ENCODE measurements around the gene TMEM258. TPM values are rescaled to one million over a fixed set of nuclear protein-coding genes. Genes with fewer than 3 reads are reported as not detected.

Gene TMEM258
- total and polyA plus RNA-seq, 8 donors = 129 to 185 (median 161) TPM

DNA sequence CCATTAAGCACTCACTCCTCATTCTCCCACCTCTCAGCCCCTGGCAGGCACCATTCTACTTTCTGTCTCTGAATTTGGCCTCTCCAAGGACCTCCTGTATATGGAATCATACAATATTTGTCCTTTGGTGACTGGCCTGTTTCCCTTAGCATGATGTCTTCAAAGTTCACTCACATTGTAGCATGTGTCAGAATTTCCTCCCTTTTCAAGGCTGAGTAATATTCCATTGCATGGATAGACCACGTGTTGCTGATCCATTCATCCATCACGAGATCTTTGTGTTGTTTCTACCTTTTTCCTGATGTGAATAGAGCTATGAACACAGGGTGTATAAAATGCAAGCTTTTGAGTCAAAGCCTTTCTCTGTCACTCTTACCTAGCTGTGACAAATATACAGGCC is 47.3 kb upstream of the TMEM258 start:
- no peaks in the 10 kb centered on the region for H3K9me3 ChIP-seq
- ATAC-seq = no peak
- H3K4me1 ChIP-seq = peaks cover 0 to 14% of the 10 kb centered on the region in 2 donors
- H3K4me3 ChIP-seq = no peak overlapping the region
- no peak overlapping the region for H3K27ac ChIP-seq
- DNase-seq = no peak
- peaks cover 0 to 63% of the 10 kb centered on the region in 2 donors for H3K36me3 ChIP-seq
- TF ChIP-seq, protein P1, sequence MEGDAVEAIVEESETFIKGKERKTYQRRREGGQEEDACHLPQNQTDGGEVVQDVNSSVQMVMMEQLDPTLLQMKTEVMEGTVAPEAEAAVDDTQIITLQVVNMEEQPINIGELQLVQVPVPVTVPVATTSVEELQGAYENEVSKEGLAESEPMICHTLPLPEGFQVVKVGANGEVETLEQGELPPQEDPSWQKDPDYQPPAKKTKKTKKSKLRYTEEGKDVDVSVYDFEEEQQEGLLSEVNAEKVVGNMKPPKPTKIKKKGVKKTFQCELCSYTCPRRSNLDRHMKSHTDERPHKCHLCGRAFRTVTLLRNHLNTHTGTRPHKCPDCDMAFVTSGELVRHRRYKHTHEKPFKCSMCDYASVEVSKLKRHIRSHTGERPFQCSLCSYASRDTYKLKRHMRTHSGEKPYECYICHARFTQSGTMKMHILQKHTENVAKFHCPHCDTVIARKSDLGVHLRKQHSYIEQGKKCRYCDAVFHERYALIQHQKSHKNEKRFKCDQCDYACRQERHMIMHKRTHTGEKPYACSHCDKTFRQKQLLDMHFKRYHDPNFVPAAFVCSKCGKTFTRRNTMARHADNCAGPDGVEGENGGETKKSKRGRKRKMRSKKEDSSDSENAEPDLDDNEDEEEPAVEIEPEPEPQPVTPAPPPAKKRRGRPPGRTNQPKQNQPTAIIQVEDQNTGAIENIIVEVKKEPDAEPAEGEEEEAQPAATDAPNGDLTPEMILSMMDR (IDR thresholded peaks at IDR 0.05) = no peak
- no peaks in the 10 kb centered on the region for H3K27me3 ChIP-seq
- intact Hi-C loops (cut with DNase I) = no loop called here

DNA sequence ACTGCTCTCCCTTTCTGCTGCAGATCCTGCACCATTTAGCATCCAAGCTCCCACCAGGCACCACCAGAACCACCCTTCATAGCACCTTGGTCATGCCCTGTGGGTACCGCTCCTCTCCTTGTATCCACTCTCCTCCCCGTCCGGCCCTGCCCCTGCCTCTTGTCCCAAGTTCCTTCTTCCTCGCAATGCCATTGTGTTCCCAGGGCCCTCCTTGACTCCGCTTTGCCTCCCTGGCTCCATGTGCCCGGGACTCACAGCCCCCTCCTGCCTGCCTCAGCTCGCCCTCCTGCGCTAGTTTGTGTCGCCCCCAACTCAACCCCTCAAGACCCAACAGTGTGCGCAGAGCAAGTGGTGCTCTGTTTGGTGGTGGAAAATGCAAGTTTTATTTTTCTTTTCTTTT is 46.5 kb upstream of the TMEM258 start:
- DNase-seq (no peak), ATAC-seq (no peak)
- TF ChIP-seq, protein P1 (IDR thresholded peaks at IDR 0.05) = no peak
- H3K36me3 ChIP-seq = peaks cover 0 to 56% of the 10 kb centered on the region in 2 donors
- H3K4me3 ChIP-seq = no peak overlapping the region
- H3K27ac ChIP-seq = no peak overlapping the region
- peaks cover 0 to 22% of the 10 kb centered on the region in 2 donors for H3K4me1 ChIP-seq
- no peaks in the 10 kb centered on the region for H3K27me3 ChIP-seq
- H3K9me3 ChIP-seq = no peaks in the 10 kb centered on the region
- intact Hi-C loops (cut with DNase I) = no loop called here

DNA sequence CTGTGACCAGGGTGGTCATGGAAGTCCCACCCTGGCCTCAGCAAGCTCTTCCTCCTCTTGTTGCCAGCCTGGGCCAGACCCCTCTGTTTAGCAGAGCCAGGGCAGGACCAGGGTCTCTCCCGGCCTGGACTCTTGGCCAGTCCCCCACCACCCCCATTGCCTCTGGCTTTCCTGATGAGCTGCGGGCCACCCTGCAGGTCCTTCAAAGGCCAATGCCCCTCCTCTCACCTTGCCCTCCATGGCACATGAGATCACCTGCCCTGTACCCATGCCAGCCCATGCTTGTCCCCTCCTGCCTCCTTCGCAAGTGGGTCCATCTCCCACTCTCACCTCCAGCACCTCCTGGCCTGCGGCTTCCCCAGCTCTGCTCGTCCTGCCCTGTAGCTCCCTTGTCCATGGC is 46.1 kb upstream of the TMEM258 start:
- ATAC-seq = no peak
- peaks cover 0 to 52% of the 10 kb centered on the region in 2 donors for H3K36me3 ChIP-seq
- intact Hi-C loops (cut with DNase I) = no loop called here

DNA sequence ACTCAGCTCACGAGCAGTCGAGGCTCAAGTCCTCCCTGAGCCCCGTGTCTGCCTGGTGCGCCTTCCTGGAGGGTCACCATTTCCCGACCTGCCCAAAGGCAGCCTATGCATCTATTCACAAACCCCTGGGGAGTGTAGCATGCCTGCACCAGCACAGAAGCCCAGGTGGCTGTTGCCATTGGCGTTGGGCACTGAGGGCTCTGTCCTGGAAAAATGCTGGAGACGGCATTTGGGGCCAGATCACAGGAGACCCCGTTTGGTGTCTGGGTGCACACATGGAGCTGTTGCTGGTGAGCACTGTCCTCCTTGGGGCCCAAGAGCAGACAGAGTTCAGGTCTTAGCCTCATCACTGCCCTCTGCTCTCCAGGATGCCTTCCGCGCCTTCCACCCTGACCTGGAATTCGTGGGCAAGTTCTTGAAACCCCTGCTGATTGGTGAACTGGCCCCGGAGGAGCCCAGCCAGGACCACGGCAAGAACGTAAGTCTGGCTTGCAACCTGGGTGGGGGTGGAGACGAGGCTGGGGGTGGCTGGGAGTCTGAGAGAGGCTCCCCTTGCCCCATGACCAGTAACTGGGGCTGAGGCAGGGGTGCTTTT is 45.1 kb upstream of the TMEM258 start:
- H3K27ac ChIP-seq = no peak overlapping the region
- intact Hi-C loops (cut with DNase I) = no loop called here

More for the DNA sequence above, 46.1 kb upstream of the TMEM258 start:
- no peaks in the 10 kb centered on the region for H3K9me3 ChIP-seq
- peaks cover 0 to 26% of the 10 kb centered on the region in 2 donors for H3K4me1 ChIP-seq
- TF ChIP-seq, protein P1 (IDR thresholded peaks at IDR 0.05) = no peak
- H3K27me3 ChIP-seq = no peaks in the 10 kb centered on the region
- H3K27ac ChIP-seq = no peak overlapping the region
- no peak overlapping the region for H3K4me3 ChIP-seq
- no peak for DNase-seq

DNA sequence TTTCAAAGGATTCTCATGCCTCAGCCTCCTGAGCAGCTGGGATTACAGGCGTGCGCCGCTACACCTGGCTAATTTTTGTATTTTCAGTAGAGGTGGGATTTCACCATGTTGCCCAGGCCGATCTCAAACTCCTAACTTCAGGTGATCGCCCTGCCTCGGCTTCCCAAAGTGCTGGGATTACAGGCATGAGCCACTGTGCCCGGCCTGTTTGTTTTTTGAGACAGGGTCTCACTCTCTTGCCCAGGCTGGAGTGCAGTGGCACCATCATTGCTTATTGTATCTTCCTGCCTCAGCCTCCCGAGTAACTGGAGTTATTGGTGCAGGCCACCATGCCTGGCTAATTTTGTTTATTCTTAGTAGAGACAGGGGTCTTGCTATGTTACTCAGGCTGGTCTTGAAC is 43.8 kb upstream of the TMEM258 start:
- ATAC-seq = no peak

More for the DNA sequence above, 45.1 kb upstream of the TMEM258 start:
- Histone ChIP-seq H3K36me3 (peaks cover 0 to 42% of the 10 kb centered on the region in 2 donors), H3K4me3 (no peak overlapping the region), H3K4me1 (peaks cover 0 to 27% of the 10 kb centered on the region in 2 donors), H3K9me3 (no peaks in the 10 kb centered on the region), H3K27me3 (no peaks in the 10 kb centered on the region)
- DNase-seq (no peak), ATAC-seq (no peak)
- TF ChIP-seq, protein P1 (IDR thresholded peaks at IDR 0.05) = no peak

More for the DNA sequence above, 43.8 kb upstream of the TMEM258 start:
- Histone ChIP-seq H3K9me3 (no peaks in the 10 kb centered on the region), H3K4me3 (no peak overlapping the region), H3K4me1 (peaks cover under 1 to 38% of the 10 kb centered on the region in 2 donors), H3K36me3 (peaks cover 0 to 30% of the 10 kb centered on the region in 2 donors), H3K27ac (peak overlapping the region in 1 of 2 donors; percentile 77), H3K27me3 (no peaks in the 10 kb centered on the region)
- no peak for DNase-seq
- TF ChIP-seq, protein P1 (IDR thresholded peaks at IDR 0.05) = no peak
- intact Hi-C loops (cut with DNase I) = no loop called here

Data from left lung (tissue), 10 donors.